Stimulated activated CD8-positive, alpha-beta memory T cell treated with anti-CD3 and anti-CD28 coated beads, Interleukin-12 subunit alpha, Interleukin-12 subunit beta, amount 100 ng/mL, for 4 hours (primary cell): Measurements from ENCODE around the gene CCDC141.
"Not testable (repeated sequence)": the region's sequence is repeated elsewhere in the genome, so short reads cannot be mapped to it uniquely, and the experiment has no call there.

Source experiments
- DNase-seq: peaks from one replicate; pipeline ENCODE4 v3.0.0-alpha.2; 2020; ENCODE audit warnings: low read depth

CCDC141 gene

GRCh38 chr2:179044500-179044899, 5.4 kb downstream of the CCDC141 start:
- no peak for DNase-seq

GRCh38 chr2:179037807-179038206, 12.1 kb downstream of the CCDC141 start:
- no peak for DNase-seq

- DNase-seq = no peak
These were observed 13.5 kb downstream of the CCDC141 start for GRCh38 chr2:179036353-179036905.

GRCh38 chr2:179031731-179032408, 18.1 kb downstream of the CCDC141 start:
- DNase-seq = no peak

GRCh38 chr2:179024445-179024844, 25.5 kb downstream of the CCDC141 start:
- DNase-seq = no peak

- no peak for DNase-seq
These were observed 27.3 kb downstream of the CCDC141 start for GRCh38 chr2:179022685-179023084.

GRCh38 chr2:179021258-179021657, 28.7 kb downstream of the CCDC141 start:
- no peak for DNase-seq

GRCh38 chr2:179020156-179020750, 29.7 kb downstream of the CCDC141 start:
- DNase-seq = no peak

- DNase-seq = no peak
These were observed 30.7 kb downstream of the CCDC141 start for GRCh38 chr2:179019260-179019659.

GRCh38 chr2:179017773-179018357, 32.1 kb downstream of the CCDC141 start:
- DNase-seq = no peak

GRCh38 chr2:179014189-179014588, 35.7 kb downstream of the CCDC141 start:
- not testable (repeated sequence) for DNase-seq

GRCh38 chr2:179005976-179006375, 44.0 kb downstream of the CCDC141 start:
- no peak for DNase-seq

- DNase-seq = no peak
These were observed 50.5 kb downstream of the CCDC141 start for GRCh38 chr2:178999476-178999875.

- no peak for DNase-seq
These were observed 51.4 kb downstream of the CCDC141 start for GRCh38 chr2:178998539-178998938.

- DNase-seq = no peak
These were observed 52.5 kb downstream of the CCDC141 start for GRCh38 chr2:178997477-178997876.

- DNase-seq = no peak
These were observed 52.9 kb downstream of the CCDC141 start for GRCh38 chr2:178997067-178997466.

- DNase-seq = no peak
These were observed 55.7 kb downstream of the CCDC141 start for GRCh38 chr2:178994264-178994663.

- DNase-seq = no peak
These were observed 56.1 kb downstream of the CCDC141 start for GRCh38 chr2:178993788-178994187.

GRCh38 chr2:178992719-178993118, 57.2 kb downstream of the CCDC141 start:
- not testable (repeated sequence) for DNase-seq

GRCh38 chr2:178990533-178991241, 59.2 kb downstream of the CCDC141 start:
- no peak for DNase-seq

GRCh38 chr2:178989424-178989823, 60.5 kb downstream of the CCDC141 start:
- DNase-seq = not testable (repeated sequence)

- DNase-seq = not testable (repeated sequence)
These were observed 67.3 kb downstream of the CCDC141 start for GRCh38 chr2:178982652-178983051.

- no peak for DNase-seq
These were observed 69.1 kb downstream of the CCDC141 start for GRCh38 chr2:178980815-178981214.
